GM19395 (cell line): ENCODE data around the gene FKBP10.
"Not testable (repeated sequence)": the region's sequence is repeated elsewhere in the genome, so short reads cannot be mapped to it uniquely, and the experiment has no call there.

Experiments
- ATAC-seq: cut with Tn5 transposase; IDR thresholded peaks from one replicate; pipeline ENCODE4 v1.9.1; 2021; ENCODE audit warnings: mild to moderate bottlenecking, moderate library complexity; ENCODE audit not compliant: unreplicated experiment

The FKBP10 gene

GRCh38 chr17:41836550-41837196 lies 23.9 kb downstream of the FKBP10 start:
- ATAC-seq: no peak

- no peak for ATAC-seq
Observed at GRCh38 chr17:41837761-41838538, 25.1 kb downstream of the FKBP10 start, which contains the start of gene KLHL10. Gene KLHL10, plus strand, starts transcription at chr17:41837825. Its CDS starts 108 bp downstream, at chr17:41837933.

- ATAC-seq: not testable (repeated sequence)
Observed at GRCh38 chr17:41839448-41839847, 26.6 kb downstream of the FKBP10 start.

GRCh38 chr17:41840781-41841180 lies 28.0 kb downstream of the FKBP10 start:
- not testable (repeated sequence) for ATAC-seq

- no peak for ATAC-seq
Observed at GRCh38 chr17:41844971-41845370, 32.2 kb downstream of the FKBP10 start.

GRCh38 chr17:41848788-41849187 lies 36.0 kb downstream of the FKBP10 start:
- ATAC-seq: no peak

- ATAC-seq: no peak
Observed at GRCh38 chr17:41849251-41849990, 36.6 kb downstream of the FKBP10 start.

- not testable (repeated sequence) for ATAC-seq
Observed at GRCh38 chr17:41851382-41851781, 38.6 kb downstream of the FKBP10 start.

- ATAC-seq: no peak
Observed at GRCh38 chr17:41860254-41860931, 47.6 kb downstream of the FKBP10 start.

GRCh38 chr17:41863074-41863848 lies 50.5 kb downstream of the FKBP10 start:
- no peak for ATAC-seq

- ATAC-seq: no peak
Observed at GRCh38 chr17:41864498-41864835, 51.7 kb downstream of the FKBP10 start.

GRCh38 chr17:41864836-41865595 lies 52.2 kb downstream of the FKBP10 start, which contains the start of gene KLHL11:
Gene KLHL11, minus strand, starts transcription at chr17:41865423. Its CDS starts 53 bp downstream, at chr17:41865370.
- ATAC-seq: peak; percentile 84

- peak; percentile 6 for ATAC-seq
Observed at GRCh38 chr17:41865596-41865893, 52.7 kb downstream of the FKBP10 start.

- ATAC-seq: no peak
Observed at GRCh38 chr17:41868568-41868967, 55.8 kb downstream of the FKBP10 start.

GRCh38 chr17:41869426-41869825 lies 56.6 kb downstream of the FKBP10 start:
- ATAC-seq: no peak

- no peak for ATAC-seq
Observed at GRCh38 chr17:41870097-41870496, 57.3 kb downstream of the FKBP10 start.

GRCh38 chr17:41870627-41871026 lies 57.8 kb downstream of the FKBP10 start:
- ATAC-seq: no peak

GRCh38 chr17:41871789-41872188 lies 59.0 kb downstream of the FKBP10 start:
- ATAC-seq: no peak
